Measurements from ENCODE around the gene RUNX2.

Gene RUNX2

GRCh38 chr6:45630801-45631200, 302.7 kb downstream of the RUNX2 start:
- DNase-seq: no peak

GRCh38 chr6:45631396-45631795, 303.3 kb downstream of the RUNX2 start:
- DNase-seq: no peak

GRCh38 chr6:45633272-45633908, 305.3 kb downstream of the RUNX2 start:
- DNase-seq: no peak

- no peak for DNase-seq
Measured at GRCh38 chr6:45634231-45634630, 306.1 kb downstream of the RUNX2 start.

DNA sequence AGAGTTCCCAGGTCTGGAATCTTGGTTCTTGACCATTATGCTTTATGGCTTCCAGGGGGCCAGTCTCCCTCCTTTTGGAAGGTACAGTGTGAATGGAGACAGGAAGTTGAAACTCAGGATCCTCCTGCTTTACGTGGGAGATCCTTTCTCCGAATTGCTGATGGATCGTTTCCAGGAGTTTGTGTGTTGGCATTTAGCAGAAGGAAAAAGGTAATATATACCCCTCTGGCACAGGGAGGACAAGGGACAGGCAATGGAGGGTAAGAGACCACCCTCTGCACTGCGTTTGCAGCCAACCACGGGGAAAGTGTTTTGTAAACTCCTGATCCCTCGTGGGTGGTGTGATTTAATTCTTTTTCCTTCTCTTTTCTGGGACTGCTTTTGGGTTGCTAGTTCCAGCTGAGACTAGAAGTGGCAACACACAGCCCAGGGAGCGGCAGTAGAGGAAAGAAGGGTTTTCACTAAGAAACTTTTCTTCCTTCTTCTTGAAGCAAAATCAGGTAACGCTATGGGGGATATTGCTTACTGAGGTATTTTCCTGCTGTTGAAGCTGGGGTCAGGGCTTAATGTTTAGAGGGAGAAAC, 307.2 kb downstream of the RUNX2 start:
- no peak for DNase-seq

DNA sequence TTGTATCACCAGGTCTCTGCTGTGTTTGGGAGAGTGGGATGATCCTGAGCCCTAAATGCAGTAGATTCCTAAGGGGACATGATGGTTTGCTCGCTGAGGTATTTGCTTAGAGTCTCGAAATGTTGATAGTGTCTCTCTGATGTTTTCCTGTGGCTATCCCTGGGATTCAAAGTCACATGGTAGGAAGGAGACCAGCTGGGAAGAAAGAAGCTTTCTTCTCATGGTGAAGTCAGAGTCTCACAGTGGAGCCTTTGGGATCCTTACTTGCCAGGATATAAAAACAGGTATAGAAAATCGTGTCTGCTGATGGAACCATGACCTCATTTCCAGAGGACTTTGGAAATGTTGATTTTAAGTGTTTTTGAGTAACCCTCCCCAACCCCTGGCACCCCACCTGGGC, 308.9 kb downstream of the RUNX2 start:
- no peak for DNase-seq

DNA sequence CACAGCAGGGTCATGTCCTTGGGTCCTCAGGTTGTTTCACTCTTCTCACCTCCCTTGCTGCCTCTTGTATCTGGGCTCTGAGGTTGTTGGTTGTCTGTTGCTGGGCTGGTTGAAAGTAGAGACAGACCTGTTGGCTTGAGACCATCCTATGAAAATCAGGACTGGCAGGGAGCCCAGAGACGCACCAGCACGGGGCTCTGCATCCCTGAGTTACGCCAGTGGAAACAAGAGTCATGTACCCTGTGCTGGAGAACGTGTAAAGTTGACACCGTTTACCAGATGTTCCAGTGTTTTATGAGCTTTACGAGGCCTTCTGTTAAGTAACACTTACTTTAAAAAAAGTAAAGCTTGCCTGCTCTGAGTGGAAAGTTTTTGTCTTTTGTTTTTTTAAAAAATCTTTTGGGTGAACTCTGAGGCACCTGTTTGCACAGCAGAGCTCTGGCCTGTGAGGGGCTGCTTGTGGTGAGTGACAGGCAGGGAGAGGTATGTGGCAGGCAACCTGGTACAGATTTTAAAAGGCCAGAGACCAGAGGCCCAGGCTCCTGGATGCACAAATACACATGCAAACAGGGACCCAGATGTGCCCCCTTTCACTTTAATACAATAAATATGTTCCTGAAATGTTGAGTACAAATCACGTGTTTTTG, 309.6 kb downstream of the RUNX2 start:
- DNase-seq: no peak

DNA sequence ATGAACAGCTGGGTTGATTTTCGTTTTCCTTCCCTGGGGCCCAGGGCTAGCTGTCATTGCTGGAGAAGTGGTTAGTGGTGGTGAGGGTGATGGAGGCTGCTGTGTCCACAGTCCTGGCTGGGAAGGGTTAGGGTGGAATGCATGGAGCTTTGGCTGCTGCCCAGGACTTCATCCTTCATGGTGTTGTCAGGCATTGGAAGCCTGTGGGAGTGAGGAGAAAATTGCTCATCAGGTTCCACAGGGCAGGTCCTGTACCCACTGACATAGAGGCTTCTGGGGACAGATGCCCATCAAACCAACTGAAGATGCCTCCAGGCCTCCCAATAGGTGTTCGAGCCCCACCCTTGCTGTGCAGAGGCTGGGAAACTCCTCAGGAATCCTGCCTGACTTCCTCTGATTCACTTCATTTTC, 312.0 kb downstream of the RUNX2 start:
- no peak for DNase-seq

- no peak for DNase-seq
Measured at GRCh38 chr6:45640811-45641210, 312.7 kb downstream of the RUNX2 start.

DNA sequence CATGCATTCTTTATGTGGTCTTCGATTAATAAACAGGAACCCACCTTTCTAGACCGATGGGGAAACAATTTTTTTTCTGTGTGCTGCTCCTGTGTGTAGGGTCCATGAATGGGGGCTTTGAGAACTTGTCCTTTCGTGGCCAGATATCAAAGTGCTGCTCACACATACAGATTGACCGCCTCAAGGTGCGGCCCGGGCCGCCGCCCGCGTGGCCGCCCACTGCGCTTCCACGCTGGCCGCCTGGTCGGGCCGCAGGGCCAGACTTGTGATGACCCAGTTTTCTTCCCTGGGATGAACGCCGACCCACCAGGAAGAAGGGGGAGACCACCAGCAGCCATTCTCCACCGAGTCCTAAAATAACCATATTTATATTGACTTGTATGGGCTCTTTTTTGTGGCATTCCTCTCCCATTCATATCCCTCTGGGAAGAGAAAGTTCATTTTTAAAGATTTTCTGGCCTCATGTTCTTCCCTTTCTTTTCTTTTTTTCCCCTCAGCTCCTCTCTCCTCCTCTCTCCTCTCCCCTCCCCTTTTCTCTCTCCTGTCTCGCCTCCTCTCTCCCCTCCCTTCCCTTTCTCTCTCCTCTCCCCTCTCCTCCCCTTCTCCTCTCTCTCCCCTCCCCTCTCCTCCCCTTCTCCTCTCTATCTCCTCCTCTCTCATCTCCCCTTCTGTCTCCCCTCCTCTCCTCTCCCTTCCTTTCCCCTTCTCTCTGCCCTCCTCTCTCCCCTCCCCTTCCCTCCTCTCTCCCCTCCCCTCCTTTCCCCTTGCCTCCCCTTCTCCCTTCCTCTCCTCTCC, 314.4 kb downstream of the RUNX2 start:
- no peak for DNase-seq

GRCh38 chr6:45643126-45643525, 315.0 kb downstream of the RUNX2 start:
- no peak for DNase-seq

DNA sequence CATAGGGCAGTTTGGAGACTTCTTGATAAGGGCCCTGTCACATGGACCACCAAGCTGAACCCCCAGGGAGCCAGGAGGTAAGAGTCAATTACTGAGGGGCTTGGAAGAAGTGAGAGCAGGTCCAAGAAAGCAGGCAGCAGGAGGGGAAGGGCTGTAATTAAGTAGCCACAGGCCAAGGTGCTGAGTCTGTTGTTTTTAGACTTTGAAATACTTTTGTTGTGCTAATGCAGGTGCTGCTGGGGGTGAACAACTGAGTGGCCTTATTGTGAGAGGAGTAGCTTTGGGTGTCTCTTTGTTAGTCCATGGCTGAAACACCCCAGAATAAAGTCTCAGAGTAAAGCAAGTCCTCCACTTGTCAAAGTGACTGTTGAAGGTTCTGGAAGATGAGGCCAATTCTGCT, 316.6 kb downstream of the RUNX2 start:
- DNase-seq: no peak

DNA sequence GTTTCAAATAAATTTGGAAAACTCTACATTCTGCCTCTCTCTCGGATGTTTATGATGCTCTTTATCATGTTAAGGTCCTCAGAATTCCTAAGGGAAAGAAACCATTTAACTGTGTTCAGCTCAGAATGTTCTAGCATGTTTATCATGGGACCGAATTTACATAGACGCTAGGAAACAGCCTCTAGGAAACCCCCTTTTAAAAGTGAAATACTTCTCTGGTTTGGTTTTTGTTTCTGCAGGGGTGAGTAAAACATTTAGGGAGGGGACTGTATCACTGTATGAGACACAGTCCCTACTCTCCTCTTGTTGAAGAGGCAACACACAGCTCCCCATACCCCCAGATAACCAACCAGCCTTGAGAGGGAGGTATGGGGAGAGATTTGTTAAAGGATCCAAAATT, 317.2 kb downstream of the RUNX2 start:
- no peak for DNase-seq

DNA sequence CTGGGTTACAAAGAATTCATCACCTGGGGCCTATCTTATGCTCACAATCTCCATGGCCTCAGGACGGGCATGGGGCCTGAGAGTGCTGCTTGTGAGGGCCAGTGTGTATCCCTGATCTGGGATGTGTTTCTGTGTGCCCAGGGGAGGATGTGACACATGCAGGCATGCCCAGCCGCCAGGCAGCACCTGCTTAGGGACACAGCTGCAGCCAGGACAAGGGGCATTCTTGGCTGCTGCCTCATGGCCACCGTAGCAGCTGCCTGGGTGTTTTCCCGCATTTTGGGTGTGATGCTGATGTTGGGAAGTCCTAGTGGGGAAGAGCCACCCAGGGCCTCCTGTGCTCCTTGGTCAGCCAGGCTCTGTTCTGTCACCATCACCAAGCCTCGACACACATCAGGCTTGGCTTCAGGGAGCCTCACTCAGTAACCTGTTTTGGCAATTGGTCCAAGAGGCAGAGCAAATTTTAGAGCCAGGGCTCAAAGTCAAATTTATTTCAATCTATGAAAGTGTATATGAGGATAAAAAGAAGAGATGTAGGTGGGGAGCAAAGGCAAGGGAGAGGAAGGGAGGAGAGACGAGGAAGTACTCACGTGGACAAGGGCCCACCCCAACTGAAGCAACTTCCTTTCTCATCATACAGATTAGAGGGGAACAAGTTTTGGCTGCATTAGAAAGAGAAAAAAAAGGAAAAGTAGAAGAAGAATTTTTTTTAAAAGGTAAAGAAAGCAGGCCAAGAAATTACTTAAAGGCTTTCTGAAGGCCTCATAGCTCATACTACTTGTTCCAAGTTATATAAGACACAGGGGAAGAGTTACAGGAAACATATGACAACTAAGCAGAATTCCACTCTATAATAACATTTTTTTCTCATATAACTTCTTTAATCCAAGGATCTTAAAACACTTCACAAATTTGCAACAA, 319.5 kb downstream of the RUNX2 start:
- DNase-seq: no peak

DNA sequence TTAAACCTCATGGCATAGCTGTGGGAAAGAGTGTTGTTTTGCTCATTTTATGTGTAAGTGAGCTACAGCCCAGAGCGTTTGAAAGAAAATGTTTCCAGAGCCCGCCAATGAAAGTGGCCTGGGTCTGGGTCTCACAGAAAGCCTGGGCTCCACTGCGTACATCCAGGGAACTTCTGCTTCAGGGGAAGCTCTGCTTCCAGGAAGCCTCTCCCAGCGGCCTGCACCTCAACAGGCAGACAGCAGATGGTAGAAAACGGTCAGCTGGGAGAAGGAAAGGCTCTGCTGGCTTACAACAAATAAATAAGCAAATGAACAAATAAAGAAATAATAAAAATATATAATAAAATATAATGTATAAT, 320.1 kb downstream of the RUNX2 start:
- DNase-seq: no peak

DNA sequence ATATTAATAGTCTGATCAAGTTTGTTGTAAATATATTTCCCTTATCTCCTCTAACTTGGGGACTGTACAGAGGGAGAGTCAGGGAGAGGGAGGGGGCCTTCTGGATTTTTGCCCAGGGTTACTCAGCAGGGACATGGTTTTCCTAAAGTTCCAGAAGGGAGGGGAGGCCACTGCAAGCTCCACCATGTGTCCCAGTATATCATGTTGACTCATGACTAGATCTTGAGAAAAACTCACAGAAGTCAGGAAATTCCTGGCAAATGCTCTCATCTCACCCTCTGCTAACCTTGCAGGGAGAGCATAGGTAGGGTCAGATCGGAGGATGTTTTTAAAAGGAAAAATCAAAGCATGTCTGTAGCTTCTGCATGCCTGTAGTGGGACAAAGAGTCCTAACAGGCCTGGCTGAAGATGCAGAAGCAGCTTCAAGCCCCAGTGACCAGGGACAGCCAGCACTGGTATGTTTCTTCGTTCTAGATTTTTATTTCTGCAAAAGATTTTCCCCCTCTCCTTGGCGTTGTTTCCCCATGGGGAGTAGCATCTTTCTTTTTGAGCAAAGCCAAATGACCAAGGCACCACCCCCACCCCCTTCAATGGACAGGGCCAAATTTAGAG, 322.5 kb downstream of the RUNX2 start:
- no peak for DNase-seq

DNA sequence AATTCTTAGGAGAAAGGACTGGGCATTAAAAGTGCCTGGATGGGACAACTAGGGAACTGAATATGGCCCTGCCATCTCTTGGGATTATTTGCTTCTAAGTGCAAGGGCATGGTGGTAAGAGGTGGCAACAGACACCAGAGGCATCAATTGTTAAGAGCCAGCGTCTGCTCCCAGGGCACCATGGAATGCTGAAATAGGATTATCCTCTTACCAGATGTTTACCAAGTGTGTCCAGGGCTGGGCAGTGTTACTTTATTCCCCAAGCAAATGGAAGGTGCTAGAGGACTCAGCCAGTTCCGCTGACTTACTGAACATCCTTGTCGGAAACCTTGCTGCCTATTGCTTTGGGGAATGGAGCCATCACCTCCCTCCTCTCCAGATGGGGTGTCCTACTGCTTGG, 323.2 kb downstream of the RUNX2 start:
- DNase-seq: no peak

- no peak for DNase-seq
Measured at GRCh38 chr6:45652416-45652815, 324.3 kb downstream of the RUNX2 start.

DNA sequence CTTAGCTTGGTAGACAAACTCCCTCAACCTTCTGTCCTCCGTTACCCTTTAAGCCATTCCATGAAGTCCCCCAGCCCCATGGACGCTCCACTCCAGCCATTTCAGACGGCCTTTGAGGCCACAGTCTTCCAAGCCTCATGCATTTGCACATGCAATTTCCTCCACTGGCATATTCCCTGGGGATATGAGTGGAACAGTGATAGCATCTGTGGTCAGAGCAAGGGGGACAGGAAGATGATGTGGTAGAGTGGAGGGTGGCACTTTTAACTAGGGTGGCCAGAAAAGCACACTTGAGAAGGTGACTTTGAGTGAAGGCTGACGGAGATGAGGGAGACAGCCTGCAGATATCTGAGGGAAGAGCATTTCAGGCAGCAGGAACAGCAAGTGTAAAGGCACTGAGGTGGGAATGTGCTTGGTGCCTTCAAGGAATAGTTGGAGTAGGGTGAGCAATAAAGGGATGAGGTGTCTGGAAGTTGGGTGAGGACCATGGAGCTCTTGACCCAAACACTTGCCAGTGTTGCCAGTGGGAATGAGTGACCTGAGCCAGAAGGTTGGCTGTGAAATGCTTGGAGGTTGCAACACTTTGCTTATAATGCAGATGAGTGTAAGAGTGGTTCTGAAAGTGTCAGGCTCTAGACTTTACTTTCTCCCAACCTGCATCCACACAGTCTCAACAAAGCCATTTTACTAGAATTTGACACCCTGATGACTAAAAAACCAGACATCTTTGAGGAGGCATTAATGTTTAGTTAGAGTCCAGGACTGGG, 325.2 kb downstream of the RUNX2 start:
- DNase-seq: no peak

DNA sequence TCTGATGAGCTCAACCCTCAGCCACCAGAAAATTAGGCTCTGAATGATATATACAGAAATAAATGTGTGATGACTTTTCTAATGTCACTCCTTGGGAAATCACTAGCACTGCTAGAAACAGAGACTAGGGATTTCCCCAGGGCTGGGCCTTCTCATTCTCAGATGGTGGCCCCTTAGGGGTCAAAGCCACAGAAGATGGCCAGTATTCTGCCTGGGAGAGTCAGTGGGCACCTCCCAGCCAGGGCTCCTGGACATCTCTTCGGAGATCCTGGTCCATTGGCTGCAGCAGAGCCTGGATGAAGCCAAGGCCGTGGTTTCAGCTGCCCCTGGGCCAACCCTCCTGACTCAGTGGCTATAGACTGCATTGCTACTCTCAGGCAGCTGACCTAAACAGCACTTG, 326.5 kb downstream of the RUNX2 start:
- no peak for DNase-seq

DNA sequence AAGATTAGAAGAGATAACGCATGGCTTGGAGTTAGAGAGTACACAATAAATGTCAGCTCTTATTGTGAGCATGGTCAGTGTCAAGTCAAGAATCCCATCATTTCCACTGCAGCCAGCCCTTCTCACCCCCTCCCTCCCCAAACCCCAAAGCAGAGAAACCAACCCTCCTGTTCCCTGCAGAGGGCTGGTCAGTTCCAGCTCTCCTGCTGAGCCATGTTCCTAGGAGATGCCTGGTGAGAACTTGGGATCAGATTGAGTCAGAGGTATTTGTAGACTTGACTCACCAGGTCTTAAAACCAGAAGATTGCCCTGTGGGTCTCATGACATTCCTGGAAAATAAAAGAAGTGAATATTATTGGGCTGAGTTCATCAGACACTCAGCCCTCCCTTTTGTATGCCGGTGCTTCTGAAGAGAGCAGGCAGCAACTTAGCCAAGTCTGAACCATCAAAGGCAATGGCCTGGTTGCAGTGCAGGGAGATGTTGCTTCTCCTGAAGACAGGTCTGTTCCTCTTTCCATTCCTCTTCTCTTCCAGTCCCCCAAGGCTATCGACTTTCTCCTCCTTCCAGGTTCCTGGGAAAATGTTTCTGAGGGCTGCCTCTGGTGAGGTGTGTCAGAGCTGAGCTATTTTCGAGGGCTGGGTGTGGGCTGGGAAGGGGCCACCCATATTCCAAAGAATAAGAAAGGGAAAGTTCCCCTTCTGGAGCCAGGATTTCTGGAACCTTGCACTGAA, 327.8 kb downstream of the RUNX2 start:
- DNase-seq: no peak
